Measurements from ENCODE around the gene CTNNBIP1.

Gene CTNNBIP1

DNA sequence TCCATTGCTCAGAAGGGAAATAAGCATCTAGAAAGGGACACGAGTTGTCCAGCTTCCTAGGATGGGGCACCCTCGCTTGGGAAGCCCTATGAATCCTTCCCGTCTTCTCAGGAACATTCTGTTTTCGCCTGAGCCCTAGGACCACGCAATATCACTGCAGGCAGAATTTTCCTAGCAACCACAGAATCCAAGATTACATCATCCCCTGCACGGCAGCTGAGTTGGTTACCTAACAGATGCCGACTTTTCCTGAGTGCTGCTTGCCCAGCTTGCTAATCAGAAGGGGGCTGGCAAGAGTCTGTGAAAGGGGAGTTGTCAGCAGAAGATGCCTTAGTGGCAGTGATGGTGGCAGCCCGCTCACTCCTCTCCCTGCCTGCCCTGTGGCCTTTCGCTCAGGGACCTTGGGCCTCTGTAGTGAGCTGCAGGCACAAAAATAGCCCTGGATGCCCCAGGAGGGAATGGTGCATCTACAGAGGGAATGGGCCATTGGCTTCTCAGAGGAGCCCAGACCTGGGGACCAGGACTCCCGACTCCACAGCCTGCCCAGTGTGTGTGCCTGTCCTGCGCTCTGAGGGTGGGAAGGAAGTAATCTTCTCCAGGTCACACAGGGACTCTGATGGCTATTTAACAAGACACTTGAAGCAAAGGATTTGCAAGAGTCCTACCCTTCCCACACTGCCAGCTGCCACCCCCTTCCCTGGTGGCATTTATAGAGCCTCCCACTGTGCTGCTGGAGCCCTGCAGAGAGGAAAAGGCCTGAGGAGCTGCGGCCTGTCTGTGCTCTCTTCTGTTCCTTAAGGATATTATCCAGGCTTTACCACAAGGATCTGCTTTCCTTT is 57.4 kb downstream of the CTNNBIP1 start:
- no peak for DNase-seq (ENCODE audit: low spot score)
- in situ Hi-C loops (cut with MboI; ENCODE audit: low pct_unique_long_range_greater_than_20kb, low sequenced_read_pairs, unreplicated experiment): loop anchor here (25.0 kb wide), 1 partner anchor 215 kb away; no protein-coding TSS in a partner anchor
- TF ChIP-seq, protein P1, sequence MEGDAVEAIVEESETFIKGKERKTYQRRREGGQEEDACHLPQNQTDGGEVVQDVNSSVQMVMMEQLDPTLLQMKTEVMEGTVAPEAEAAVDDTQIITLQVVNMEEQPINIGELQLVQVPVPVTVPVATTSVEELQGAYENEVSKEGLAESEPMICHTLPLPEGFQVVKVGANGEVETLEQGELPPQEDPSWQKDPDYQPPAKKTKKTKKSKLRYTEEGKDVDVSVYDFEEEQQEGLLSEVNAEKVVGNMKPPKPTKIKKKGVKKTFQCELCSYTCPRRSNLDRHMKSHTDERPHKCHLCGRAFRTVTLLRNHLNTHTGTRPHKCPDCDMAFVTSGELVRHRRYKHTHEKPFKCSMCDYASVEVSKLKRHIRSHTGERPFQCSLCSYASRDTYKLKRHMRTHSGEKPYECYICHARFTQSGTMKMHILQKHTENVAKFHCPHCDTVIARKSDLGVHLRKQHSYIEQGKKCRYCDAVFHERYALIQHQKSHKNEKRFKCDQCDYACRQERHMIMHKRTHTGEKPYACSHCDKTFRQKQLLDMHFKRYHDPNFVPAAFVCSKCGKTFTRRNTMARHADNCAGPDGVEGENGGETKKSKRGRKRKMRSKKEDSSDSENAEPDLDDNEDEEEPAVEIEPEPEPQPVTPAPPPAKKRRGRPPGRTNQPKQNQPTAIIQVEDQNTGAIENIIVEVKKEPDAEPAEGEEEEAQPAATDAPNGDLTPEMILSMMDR (IDR thresholded peaks at IDR 0.05; ENCODE audit: extremely low read depth, insufficient read depth, missing control alignments): no peak

DNA sequence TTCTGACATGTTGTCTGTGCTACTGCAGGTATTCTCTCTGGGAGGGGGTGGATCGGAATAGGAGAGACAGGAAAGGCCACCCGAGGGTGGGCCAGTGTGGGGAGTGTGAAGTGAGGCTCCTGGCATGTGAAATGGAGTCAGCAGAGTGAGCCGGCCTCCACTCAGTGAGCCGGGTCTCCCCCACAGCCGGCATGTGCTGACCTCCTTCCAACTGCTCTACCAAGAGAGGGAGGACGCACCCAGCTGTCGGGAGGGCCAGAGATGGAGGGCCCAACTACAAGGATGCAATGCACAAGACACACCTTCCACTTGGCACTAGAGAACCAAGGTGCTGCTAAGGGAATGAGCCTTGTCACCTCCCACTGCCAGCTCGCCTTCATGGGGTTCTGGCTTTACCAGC is 58.1 kb downstream of the CTNNBIP1 start:
- in situ Hi-C loops (cut with MboI; ENCODE audit: low pct_unique_long_range_greater_than_20kb, low sequenced_read_pairs, unreplicated experiment): loop anchor here (25.0 kb wide), 1 partner anchor 215 kb away; no protein-coding TSS in a partner anchor
- DNase-seq (ENCODE audit: low spot score): no peak
- TF ChIP-seq, protein P1 (IDR thresholded peaks at IDR 0.05; ENCODE audit: extremely low read depth, insufficient read depth, missing control alignments): no peak

DNA sequence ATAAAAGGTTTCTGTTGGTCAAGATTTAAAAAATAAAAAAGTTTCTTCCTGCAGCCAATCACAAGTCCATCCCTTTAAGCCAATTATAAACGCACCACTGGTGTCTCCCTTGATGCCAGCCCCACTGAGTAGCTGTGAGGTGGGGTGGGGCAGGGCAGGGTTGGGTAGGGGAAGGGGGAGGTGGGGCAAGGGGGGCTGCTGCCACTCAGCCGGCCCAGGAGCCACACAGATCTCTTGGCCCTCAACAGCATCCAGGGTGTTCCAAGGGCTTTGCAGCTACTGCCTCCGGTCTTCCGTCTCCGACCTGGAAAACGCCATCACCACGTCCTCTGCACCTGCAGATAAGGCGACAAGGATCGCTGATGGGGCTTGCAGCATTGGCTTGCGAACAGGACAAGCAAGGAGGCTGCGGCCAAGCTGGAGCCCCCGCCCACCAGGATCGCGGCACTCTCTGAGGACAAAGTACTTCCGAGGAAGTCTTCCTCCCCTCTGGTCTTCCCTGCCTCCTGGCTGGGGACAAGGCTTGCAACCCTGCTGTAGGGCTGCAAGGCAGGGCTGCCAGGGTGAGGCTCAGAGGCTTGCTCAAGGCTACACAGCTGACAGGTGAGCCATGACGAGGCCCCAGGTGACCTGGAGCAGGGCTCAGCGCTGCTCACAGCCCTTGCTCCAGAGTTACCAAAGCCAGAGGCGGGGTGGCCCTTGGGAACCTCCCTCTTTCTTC is 59.5 kb downstream of the CTNNBIP1 start:
- TF ChIP-seq, protein P1 (IDR thresholded peaks at IDR 0.05; ENCODE audit: extremely low read depth, insufficient read depth, missing control alignments): no peak
- DNase-seq (ENCODE audit: low spot score): no peak
- in situ Hi-C loops (cut with MboI; ENCODE audit: low pct_unique_long_range_greater_than_20kb, low sequenced_read_pairs, unreplicated experiment): loop anchor here (25.0 kb wide), 1 partner anchor 213 kb away; no protein-coding TSS in a partner anchor

DNA sequence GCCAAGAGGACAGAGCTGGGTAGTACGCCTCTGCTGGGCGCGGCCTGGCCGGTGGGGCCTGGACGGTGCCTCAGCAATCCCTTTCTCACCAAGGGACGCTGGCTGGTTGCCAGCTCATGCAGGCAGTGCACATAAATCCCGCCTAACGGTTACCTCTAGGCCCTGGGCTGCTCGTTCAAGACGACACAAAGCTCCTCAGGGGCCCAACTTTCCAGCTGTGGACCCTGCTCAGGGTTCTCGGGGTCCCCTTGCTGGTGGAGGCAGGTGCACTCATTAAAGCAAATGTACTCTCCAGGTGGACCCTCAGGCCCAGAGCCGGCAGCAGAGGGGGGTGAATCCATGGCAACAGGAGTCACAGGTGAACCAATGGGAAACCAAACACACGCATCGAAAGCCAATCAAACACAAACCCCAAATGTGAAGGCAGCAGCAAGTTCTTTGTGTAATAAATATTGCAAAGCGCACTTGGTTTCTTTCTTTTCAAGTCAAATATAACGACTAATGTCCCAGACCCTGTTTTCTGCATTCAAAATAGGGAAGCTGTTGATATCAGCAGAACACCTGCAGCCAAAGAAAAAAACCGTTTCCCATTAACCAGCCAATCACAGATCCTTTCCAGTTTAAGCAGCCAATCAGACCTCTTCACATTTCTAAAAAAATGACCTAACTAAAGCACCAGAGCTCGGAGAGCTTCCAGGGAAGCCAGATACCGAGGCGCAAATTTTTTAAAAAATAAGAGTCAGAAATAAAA is 60.2 kb downstream of the CTNNBIP1 start:
- DNase-seq (ENCODE audit: low spot score): peak; percentile 82
- in situ Hi-C loops (cut with MboI; ENCODE audit: low pct_unique_long_range_greater_than_20kb, low sequenced_read_pairs, unreplicated experiment): loop anchor here (25.0 kb wide), 1 partner anchor 213 kb away; no protein-coding TSS in a partner anchor
- TF ChIP-seq, protein P1 (IDR thresholded peaks at IDR 0.05; ENCODE audit: extremely low read depth, insufficient read depth, missing control alignments): no peak

DNA sequence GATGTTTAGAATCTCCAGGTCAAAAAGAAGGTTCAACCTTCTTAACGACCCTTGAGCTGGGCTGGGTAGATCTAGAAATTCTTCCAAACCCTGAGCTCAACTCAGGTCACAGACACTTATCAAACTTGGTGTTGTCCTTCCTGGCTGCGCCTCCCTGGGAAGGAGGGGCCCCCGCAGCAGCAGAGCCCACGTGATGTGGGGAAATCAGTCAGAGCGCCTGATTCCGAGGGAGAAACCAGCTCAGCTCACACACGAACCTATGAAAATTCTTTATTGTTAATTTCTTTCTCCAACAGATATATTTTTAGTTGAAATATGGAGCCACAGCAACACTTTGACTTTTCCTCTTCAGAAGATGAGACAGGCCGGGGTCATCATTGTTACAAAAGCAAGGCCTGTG is 62.0 kb downstream of the CTNNBIP1 start:
- no peak for DNase-seq (ENCODE audit: low spot score)
- in situ Hi-C loops (cut with MboI; ENCODE audit: low pct_unique_long_range_greater_than_20kb, low sequenced_read_pairs, unreplicated experiment): no loop called here
- TF ChIP-seq, protein P1 (IDR thresholded peaks at IDR 0.05; ENCODE audit: extremely low read depth, insufficient read depth, missing control alignments): no peak

DNA sequence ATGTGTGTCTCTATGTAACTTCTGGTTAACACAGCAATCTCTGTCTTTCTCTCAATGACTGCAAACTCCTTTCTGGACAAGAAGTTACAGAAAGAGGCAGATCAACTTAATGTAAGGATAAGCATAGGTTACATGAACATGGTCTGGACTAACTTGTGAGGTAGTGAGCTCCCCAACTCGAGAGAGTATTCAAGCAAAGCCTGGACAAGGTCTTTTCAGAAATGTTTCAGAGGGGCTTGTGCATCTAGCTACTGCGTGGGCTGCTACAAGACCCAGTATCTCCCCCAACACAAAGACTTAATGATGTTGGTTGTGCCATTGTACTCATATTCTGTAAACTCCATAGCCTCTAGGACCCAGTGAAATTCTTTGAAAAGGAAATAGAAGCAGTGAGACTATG is 62.8 kb downstream of the CTNNBIP1 start:
- DNase-seq (ENCODE audit: low spot score): no peak
- TF ChIP-seq, protein P1 (IDR thresholded peaks at IDR 0.05; ENCODE audit: extremely low read depth, insufficient read depth, missing control alignments): no peak
- in situ Hi-C loops (cut with MboI; ENCODE audit: low pct_unique_long_range_greater_than_20kb, low sequenced_read_pairs, unreplicated experiment): no loop called here
